ENCODE data around the gene MRNIP.
A peak's percentile ranks its signal among the peaks of the same experiment; 100 is the strongest.

The MRNIP gene

GRCh38 chr5:179858586-179859427 is at the start of gene MRNIP:
TSS of gene MRNIP (minus strand) at chr5:179858817. CDS start at chr5:179858796, 21 bp downstream.
- peak; percentile 84 for DNase-seq

GRCh38 chr5:179907556-179908324 is 49.1 kb upstream of the MRNIP start, which contains the start of gene TBC1D9B:
TSS of gene TBC1D9B (minus strand) at chr5:179907897. CDS start at chr5:179907821, 76 bp downstream.
- peak; percentile 43 for DNase-seq

GRCh38 chr5:179906795-179907555 is 48.4 kb upstream of the MRNIP start:
- DNase-seq: no peak

- DNase-seq: no peak
These were observed 47.7 kb upstream of the MRNIP start for GRCh38 chr5:179906294-179906794.

GRCh38 chr5:179905161-179905560 is 46.5 kb upstream of the MRNIP start:
- DNase-seq: no peak

GRCh38 chr5:179904463-179905160 is 46.0 kb upstream of the MRNIP start:
- no peak for DNase-seq

GRCh38 chr5:179902763-179903158 is 44.1 kb upstream of the MRNIP start:
- no peak for DNase-seq

- no peak for DNase-seq
These were observed 43.5 kb upstream of the MRNIP start for GRCh38 chr5:179901915-179902762.

GRCh38 chr5:179901462-179901861 is 42.8 kb upstream of the MRNIP start:
- DNase-seq: no peak

- DNase-seq: no peak
These were observed 42.1 kb upstream of the MRNIP start for GRCh38 chr5:179900711-179901110.

GRCh38 chr5:179900206-179900605 is 41.6 kb upstream of the MRNIP start:
- DNase-seq: no peak

- DNase-seq: no peak
These were observed 37.2 kb upstream of the MRNIP start for GRCh38 chr5:179895861-179896260.

GRCh38 chr5:179893958-179894895 is 35.6 kb upstream of the MRNIP start:
- DNase-seq: no peak

GRCh38 chr5:179893076-179893957 is 34.7 kb upstream of the MRNIP start:
- DNase-seq: no peak

GRCh38 chr5:179892255-179892654 is 33.6 kb upstream of the MRNIP start:
- no peak for DNase-seq

GRCh38 chr5:179890751-179891682 is 32.4 kb upstream of the MRNIP start:
- no peak for DNase-seq

GRCh38 chr5:179889885-179890284 is 31.3 kb upstream of the MRNIP start:
- no peak for DNase-seq

- no peak for DNase-seq
These were observed 29.2 kb upstream of the MRNIP start for GRCh38 chr5:179887802-179888201.
